Measurements from ENCODE around the gene ADNP.
A peak's percentile ranks its signal among the peaks of the same experiment; 100 is the strongest.

Gene ADNP

GRCh38 chr20:50932016-50932485, 814 bp upstream of the ADNP start:
- DNase-seq = peak; percentile 57

GRCh38 chr20:50930976-50931305, 296 bp downstream of the ADNP start:
- no peak for DNase-seq

GRCh38 chr20:50930139-50930975, 880 bp downstream of the ADNP start:
- peak; percentile 70 for DNase-seq

DNA sequence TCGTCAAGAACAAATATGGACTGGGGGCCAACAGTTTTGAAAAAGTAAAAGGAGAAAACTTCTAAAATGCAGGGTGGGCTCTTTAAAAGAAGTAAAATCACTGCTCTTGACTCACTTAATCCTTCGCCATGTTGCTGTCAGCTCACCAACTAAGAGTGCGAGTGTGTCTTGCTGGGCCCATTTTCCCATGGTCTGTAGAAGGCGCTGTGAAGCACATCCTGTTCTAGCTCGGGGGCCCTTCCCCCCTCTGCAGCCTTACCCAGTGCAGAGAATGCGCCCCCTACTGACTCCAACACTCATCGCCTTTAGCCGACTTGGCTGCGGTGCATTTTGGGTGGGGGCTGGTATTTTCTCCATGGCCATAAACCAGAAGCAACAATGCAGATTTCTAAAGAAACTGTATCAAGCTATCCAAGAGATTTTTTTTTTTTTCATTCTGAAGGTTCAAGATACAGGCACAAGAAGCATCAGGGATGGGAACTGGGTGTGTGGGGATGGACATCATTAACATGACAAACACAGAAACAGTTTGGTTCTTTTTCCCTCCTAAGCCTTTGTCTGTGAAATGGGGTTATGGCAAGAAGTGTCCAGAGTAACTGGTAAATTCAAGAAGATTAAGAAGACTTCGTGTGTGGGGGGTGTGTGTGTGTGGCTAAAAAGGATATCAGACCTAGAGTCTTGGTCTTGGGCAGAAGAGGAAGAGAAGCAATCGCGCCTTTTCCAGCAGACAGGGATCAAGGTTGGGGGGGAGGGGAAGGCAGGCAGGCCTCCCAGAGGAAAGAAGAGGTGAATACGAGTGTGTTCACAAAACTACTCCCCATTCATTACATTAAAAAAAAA, 1.7 kb downstream of the ADNP start:
- DNase-seq = peak; percentile 95

- peak; percentile 11 for DNase-seq
Measured at GRCh38 chr20:50928469-50928868, 2.8 kb downstream of the ADNP start.

DNA sequence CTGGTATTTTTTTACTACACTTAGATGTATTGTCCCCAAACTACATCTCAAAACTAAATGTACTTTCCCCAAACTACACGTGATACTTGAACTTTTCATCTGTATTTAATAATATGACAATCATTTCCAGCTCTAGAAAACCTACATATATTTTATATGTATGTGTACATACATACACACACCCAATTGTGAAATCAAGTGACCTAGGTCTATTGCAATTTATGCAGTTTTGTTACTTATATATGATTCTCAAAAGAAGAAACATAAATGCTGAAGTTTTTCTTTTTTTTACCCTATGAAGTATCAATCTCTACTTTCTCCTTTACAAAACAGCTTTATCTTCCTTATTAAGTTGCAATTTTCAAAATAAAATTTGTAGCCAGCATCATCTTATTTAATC, 4.7 kb downstream of the ADNP start:
- no peak for DNase-seq

DNA sequence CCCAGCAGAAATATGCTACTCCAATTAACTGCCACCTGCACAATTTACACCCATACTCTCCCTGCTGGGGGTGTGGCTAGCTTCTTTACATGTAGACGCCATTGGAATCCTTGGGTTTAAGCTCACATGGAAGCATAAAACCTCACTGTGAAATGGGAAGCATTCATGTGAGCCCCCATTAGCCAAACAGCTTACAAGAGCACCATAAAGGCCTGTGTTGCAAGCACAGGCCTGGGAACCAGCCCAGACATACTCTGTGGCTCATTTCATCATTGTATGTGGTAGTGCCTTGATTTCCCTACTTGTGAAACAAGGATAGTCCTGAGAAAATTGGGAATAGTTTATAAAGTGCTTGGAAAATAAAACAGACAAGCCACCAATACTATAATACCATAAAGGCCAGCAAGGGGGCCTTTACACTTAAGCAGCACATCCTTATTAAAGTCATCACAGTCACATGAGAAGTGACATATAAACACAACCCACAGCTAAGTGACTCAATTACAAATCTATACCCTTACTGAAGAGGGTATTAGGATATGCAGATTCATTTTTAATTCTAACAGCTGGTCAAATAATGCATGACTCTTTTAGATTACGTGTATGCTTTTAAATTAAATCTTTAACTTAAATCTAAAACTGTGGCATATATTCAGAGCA, 6.8 kb downstream of the ADNP start:
- no peak for DNase-seq

GRCh38 chr20:50921803-50922501, 9.3 kb downstream of the ADNP start:
- DNase-seq = no peak

- peak; percentile 32 for DNase-seq
Measured at GRCh38 chr20:50920997-50921396, 10.2 kb downstream of the ADNP start.

DNA sequence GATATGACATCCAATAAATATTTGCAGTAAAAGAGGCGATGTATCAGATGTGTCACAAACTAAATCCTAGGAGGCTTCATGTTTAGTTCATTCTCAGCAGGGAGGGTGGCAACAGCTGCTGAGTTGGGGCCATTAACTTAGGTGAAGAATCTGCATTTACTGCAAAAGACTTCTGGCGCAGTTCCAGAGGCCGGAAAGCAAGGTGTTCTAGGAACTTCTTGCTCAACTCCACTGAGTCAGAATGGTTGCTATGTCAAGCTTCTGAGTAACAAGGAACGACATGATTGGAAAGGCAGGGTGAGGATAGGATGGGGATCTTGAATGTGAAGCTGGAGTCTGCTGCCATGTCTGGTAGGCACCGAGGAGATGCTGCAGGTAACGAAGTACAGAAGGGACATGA, 11.7 kb downstream of the ADNP start:
- DNase-seq = no peak

DNA sequence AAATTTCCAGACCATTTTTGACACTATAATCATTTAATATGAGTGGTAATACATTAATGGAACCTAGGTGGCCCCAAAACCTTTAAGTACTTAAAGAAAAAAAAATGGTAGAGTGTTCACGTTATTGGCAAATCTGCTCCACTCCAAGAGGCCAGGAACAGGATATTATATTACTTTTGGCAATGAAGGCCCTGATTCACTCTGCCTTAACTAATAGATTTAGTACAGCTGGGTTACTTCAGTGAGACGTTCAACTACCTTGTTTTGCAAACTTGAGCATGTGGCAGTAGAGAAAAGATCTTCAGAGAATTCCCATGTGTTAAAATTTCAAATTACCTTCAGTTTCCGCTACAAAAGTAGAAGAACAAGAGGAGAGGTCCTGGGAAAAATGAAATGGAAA, 12.8 kb downstream of the ADNP start:
- DNase-seq = no peak

DNA sequence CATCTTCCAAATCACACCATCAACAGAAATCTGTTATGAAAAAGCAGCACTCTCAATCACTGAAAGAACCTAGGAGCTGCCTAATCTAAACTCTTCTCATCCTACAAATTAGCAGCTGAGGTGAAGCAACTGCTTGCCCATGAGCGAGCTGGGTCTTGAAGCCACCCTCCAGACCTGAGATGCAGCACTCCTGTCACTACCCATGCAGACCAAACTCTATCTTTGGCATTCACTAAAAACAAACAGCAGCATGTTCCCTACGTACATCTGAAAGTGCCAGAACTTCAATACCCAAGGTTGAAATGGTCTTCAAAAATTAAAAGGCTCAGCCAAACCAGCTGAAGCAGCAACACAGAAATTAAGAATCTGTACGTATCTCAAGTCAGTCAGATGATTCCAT, 14.3 kb downstream of the ADNP start:
- DNase-seq = no peak

GRCh38 chr20:50916257-50916656, 15.0 kb downstream of the ADNP start:
- peak; percentile 12 for DNase-seq

GRCh38 chr20:50915424-50915823, 15.8 kb downstream of the ADNP start:
- no peak for DNase-seq

DNA sequence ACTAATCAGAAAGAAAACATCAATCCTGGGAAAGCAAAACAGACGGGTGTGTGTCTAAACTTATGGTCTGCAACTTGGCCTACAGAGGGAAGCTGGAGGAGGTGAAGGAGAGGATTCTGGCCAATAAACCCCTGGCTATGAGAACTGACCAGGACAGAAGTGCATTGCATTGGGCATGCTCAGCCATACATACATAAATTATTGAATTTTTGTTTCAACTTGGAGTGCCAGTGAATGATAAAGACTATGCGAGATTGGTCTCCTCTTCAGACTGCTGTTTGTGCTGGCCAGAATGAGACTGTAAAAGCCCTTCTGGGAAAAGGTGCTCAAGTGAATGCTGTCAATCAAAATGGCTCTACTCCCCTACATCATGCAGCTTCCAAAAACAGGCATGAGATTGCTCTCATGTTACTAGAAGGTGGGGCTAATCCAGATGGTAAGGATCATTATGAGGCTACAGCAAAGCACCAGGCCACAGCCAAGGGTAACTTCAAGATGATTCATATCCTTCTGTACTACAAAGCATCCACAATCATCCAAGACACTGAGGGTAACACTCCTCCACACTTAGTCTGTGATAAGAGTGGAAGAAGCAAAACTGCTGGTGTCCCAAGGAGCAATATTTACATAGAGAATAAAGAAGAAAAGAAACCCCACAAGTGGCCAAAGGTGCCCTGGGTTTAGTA, 17.4 kb downstream of the ADNP start:
- peak; percentile 9 for DNase-seq

- DNase-seq = no peak
Measured at GRCh38 chr20:50911716-50912115, 19.5 kb downstream of the ADNP start.

- no peak for DNase-seq
Measured at GRCh38 chr20:50911030-50911429, 20.2 kb downstream of the ADNP start.

GRCh38 chr20:50909413-50909812, 21.8 kb downstream of the ADNP start:
- DNase-seq = no peak

GRCh38 chr20:50904067-50904570, 27.1 kb downstream of the ADNP start:
- no peak for DNase-seq

GRCh38 chr20:50903353-50904051, 27.7 kb downstream of the ADNP start:
- DNase-seq = no peak

- no peak for DNase-seq
Measured at GRCh38 chr20:50901301-50901700, 29.9 kb downstream of the ADNP start.
